ENCODE results near the gene BIRC5.

DNA sequence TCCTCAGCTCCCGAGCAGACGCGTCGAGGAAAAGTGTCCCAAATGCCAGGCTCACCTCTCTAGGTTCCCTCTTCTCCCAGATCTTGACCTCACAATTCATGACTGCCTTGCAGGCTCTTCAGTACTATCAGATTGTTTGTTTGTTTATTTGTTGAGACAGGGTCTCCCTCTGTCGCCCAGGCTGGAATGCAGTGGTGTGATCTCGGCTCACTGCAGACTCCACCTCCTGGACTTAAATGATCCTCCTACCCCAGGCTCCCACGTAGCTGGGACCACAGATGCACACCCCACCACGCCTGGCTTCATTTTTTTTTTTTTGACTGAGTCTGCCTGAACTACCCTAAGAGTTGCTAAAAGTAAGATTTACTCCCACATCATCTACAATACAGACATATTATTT is 33.3 kb downstream of the BIRC5 start:
- TF ChIP-seq POLR2A (IDR thresholded peaks at IDR 0.05; ENCODE audit: low read depth, low read length) (no peak), POLR2AphosphoS5 (IDR thresholded peaks at IDR 0.05; ENCODE audit: low read depth, low read length) (no peak)
